ENCODE data around the gene SCYGR3.

DNA sequence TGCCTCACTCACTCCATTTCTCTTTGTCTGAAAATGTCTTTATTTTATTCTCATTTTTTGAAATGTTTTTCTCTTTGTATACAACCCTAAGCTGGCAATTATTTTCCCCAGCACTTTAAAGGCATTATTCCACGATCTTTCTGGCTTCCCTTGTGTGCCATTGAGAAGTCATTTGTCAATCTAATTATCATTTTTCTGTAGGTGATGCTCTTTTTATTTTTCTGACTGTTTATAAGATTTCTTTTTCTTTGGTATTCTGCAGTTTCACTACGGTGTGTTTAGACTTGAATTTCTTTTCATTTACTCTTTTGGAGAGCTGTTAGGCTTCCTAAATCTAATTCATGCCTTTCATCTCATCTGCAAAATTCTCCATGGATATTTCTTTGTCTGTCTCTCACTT, 10.8 kb upstream of the SCYGR3 start:
- TF ChIP-seq, protein P1, sequence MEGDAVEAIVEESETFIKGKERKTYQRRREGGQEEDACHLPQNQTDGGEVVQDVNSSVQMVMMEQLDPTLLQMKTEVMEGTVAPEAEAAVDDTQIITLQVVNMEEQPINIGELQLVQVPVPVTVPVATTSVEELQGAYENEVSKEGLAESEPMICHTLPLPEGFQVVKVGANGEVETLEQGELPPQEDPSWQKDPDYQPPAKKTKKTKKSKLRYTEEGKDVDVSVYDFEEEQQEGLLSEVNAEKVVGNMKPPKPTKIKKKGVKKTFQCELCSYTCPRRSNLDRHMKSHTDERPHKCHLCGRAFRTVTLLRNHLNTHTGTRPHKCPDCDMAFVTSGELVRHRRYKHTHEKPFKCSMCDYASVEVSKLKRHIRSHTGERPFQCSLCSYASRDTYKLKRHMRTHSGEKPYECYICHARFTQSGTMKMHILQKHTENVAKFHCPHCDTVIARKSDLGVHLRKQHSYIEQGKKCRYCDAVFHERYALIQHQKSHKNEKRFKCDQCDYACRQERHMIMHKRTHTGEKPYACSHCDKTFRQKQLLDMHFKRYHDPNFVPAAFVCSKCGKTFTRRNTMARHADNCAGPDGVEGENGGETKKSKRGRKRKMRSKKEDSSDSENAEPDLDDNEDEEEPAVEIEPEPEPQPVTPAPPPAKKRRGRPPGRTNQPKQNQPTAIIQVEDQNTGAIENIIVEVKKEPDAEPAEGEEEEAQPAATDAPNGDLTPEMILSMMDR (IDR thresholded peaks at IDR 0.05) = no peak
- TF ChIP-seq POLR2AphosphoS5 (IDR thresholded peaks at IDR 0.05) (no peak), EP300 (IDR thresholded peaks at IDR 0.05) (no peak), POLR2A (IDR thresholded peaks at IDR 0.05) (no peak)

All from stomach (tissue), 4 donors.